Measurements from ENCODE around the gene ZNF420.
"Not testable (repeated sequence)": the region's sequence is repeated elsewhere in the genome, so short reads cannot be mapped to it uniquely, and the experiment has no call there.

- TF ChIP-seq CTCF (IDR thresholded peaks at IDR 0.05; ENCODE audit: low read length); EZH2 (optimal IDR thresholded peaks at IDR 0.05; ENCODE audit: low read depth, low read length): not testable (repeated sequence)
Observed at GRCh38 chr19:37122093-37122492, 43.9 kb downstream of the ZNF420 start.
